IPS-NIHi11 (cell line): ENCODE measurements around the gene NYNRIN.

Experiments
- DNase-seq: peaks from one replicate; pipeline ENCODE4 v3.0.0; 2012; ENCODE audit warnings: mixed read lengths, low spot score

NYNRIN gene

GRCh38 chr14:24415421-24416253, 16.8 kb downstream of the NYNRIN start:
- DNase-seq: no peak

- no peak for DNase-seq
These were observed 17.6 kb downstream of the NYNRIN start for GRCh38 chr14:24416254-24416931.

- no peak for DNase-seq
These were observed 18.3 kb downstream of the NYNRIN start for GRCh38 chr14:24416932-24417619.

- no peak for DNase-seq
These were observed 19.2 kb downstream of the NYNRIN start for GRCh38 chr14:24417832-24418491.

- DNase-seq: no peak
These were observed 19.7 kb downstream of the NYNRIN start for GRCh38 chr14:24418492-24418873.

GRCh38 chr14:24422261-24422660, 23.5 kb downstream of the NYNRIN start:
- DNase-seq: no peak

- no peak for DNase-seq
These were observed 24.1 kb downstream of the NYNRIN start for GRCh38 chr14:24422694-24423601.

GRCh38 chr14:24425704-24426103, 26.9 kb downstream of the NYNRIN start:
- no peak for DNase-seq

- no peak for DNase-seq
These were observed 27.5 kb downstream of the NYNRIN start for GRCh38 chr14:24426150-24426911.

- DNase-seq: no peak
These were observed 28.2 kb downstream of the NYNRIN start for GRCh38 chr14:24426912-24427536.

- no peak for DNase-seq
These were observed 29.0 kb downstream of the NYNRIN start for GRCh38 chr14:24427537-24428508.

- DNase-seq: no peak
These were observed 30.0 kb downstream of the NYNRIN start for GRCh38 chr14:24428628-24429394.

GRCh38 chr14:24429395-24430142, 30.8 kb downstream of the NYNRIN start, which contains the start of the genes CBLN3 and KHNYN:
Gene CBLN3 (minus strand): TSS chr14:24429668. CDS start chr14:24429054, 614 bp downstream.
Gene KHNYN (plus strand): TSS chr14:24429954. CDS start chr14:24430731, 777 bp downstream.
- peak; percentile 98 for DNase-seq

GRCh38 chr14:24430143-24430681, 31.4 kb downstream of the NYNRIN start:
- peak; percentile 93 for DNase-seq

GRCh38 chr14:24430682-24431568, 32.1 kb downstream of the NYNRIN start:
- DNase-seq: no peak
